ENCODE results near the gene CADPS2.

Gene CADPS2

DNA sequence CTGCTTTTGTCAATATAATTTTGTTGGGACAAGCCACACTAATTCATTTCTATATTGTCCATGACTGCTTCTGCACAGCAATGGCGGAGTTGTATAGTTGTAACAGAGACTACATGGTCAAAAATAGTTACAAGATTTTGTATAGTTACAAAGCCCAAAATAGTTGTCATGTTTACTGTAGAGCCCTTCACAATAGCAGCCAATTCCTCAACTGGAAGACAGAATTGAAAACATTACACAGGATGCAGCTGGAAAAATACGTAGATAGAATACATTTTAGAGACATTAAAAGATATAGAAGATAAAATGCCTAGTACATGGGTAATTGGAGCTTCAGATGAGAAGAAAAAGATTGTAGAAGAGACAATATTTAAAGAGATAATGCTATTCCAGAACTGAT is 425.3 kb downstream of the CADPS2 start:
- no peak for TF ChIP-seq CTCF (IDR thresholded peaks at IDR 0.05; ENCODE audit: extremely low read depth, insufficient read depth, missing control alignments)
- in situ Hi-C loops (cut with MboI; ENCODE audit: low pct_unique_long_range_greater_than_20kb, low sequenced_read_pairs, unreplicated experiment) = no loop called here
- no peak for DNase-seq (ENCODE audit: low spot score)

- TF ChIP-seq CTCF (IDR thresholded peaks at IDR 0.05; ENCODE audit: extremely low read depth, insufficient read depth, missing control alignments) = no peak
- no peak for DNase-seq (ENCODE audit: low spot score)
- in situ Hi-C loops (cut with MboI; ENCODE audit: low pct_unique_long_range_greater_than_20kb, low sequenced_read_pairs, unreplicated experiment) = no loop called here
Observed at GRCh38 chr7:122457969-122458368, 428.3 kb downstream of the CADPS2 start.

GRCh38 chr7:122457325-122457724 is 428.9 kb downstream of the CADPS2 start:
- in situ Hi-C loops (cut with MboI; ENCODE audit: low pct_unique_long_range_greater_than_20kb, low sequenced_read_pairs, unreplicated experiment) = no loop called here
- no peak for TF ChIP-seq CTCF (IDR thresholded peaks at IDR 0.05; ENCODE audit: extremely low read depth, insufficient read depth, missing control alignments)
- DNase-seq (ENCODE audit: low spot score) = no peak

GRCh38 chr7:122454776-122455507 is 431.3 kb downstream of the CADPS2 start:
- in situ Hi-C loops (cut with MboI; ENCODE audit: low pct_unique_long_range_greater_than_20kb, low sequenced_read_pairs, unreplicated experiment) = no loop called here
- TF ChIP-seq CTCF (IDR thresholded peaks at IDR 0.05; ENCODE audit: extremely low read depth, insufficient read depth, missing control alignments) = no peak
- no peak for DNase-seq (ENCODE audit: low spot score)

DNA sequence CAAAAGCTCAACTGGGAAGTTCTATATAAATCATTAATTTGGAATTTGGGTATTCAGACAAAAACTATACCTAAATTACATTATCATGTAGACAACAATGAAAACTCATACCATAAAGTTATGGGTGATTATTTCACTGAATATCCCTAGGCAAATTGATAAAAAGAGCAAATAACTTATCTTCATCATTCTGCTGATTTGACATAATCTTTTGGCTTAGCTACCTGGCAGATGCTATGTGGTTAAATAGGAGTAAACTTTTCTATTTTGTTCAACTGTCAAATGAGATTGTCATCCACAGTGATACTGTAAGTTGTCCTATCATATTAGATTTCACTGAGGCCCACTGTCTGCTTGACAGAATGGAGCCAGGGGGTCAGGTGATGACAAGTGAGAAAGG is 432.8 kb downstream of the CADPS2 start:
- in situ Hi-C loops (cut with MboI; ENCODE audit: low pct_unique_long_range_greater_than_20kb, low sequenced_read_pairs, unreplicated experiment) = no loop called here
- no peak for DNase-seq (ENCODE audit: low spot score)
- TF ChIP-seq CTCF (IDR thresholded peaks at IDR 0.05; ENCODE audit: extremely low read depth, insufficient read depth, missing control alignments) = no peak

- no peak for TF ChIP-seq CTCF (IDR thresholded peaks at IDR 0.05; ENCODE audit: extremely low read depth, insufficient read depth, missing control alignments)
- in situ Hi-C loops (cut with MboI; ENCODE audit: low pct_unique_long_range_greater_than_20kb, low sequenced_read_pairs, unreplicated experiment) = no loop called here
- no peak for DNase-seq (ENCODE audit: low spot score)
Observed at GRCh38 chr7:122448893-122449589, 437.2 kb downstream of the CADPS2 start.
